HCT116 (cell line): ENCODE measurements around the gene MEF2B. TPM values are rescaled to one million over a fixed set of nuclear protein-coding genes. Genes with fewer than 3 reads are reported as not detected.

ENCODE experiments used
- ATAC-seq: fragments of 200-7000 bp; cut with Tn5 transposase; 2 replicates; pipeline ENCODE4 v1.9.1; 2020; ENCODE audit warnings: mild to moderate bottlenecking, moderate library complexity
- BruUV-seq: library from RNA; stranded (reverse); fragments of 400-500 nt; replicated peaks from 2 replicates; lab custom pipeline; 2021; lab: Mats Ljungman, UMichigan
- CTCF ChIA-PET: fragments of 300-600 bp; sonication (Branson Sonifier 250); formaldehyde crosslinking; loops from one replicate; lab custom pipeline; 2021; ENCODE audit warnings: antibody characterized with exemption; lab: Charles Lee
- POLR2A ChIA-PET: fragments of 300-600, 350-600 bp; sonication (Branson Sonifier 250); formaldehyde crosslinking; loops from one replicate; lab custom pipeline; 2021; ENCODE audit warnings: antibody characterized with exemption; lab: Charles Lee
- RAD21 ChIA-PET, 2 experiments: fragments of 300-600 bp; sonication (Branson Sonifier 250); formaldehyde crosslinking; loops; one replicate each; lab custom pipeline; 2023; ENCODE audit warnings: low total read pairs in 2 of 2; ENCODE audit not compliant: uncharacterized antibody in 2 of 2, unreplicated experiment in 2 of 2, low non-redundant PET in 1 of 2; lab: Charles Lee
- DNase-seq: peaks from one replicate; pipeline ENCODE4 v3.0.0-alpha.2; 2010; ENCODE audit warnings: low read depth, low spot score
- H2AFZ ChIP-seq: fragments of 200-600 bp; shearing (Covaris generic), sonication (generic); 2 replicates; pipeline ENCODE4 v1.6.1; 2017; ENCODE audit warnings: low read depth, mixed run types, mixed read lengths, antibody characterized with exemption, low read length; ENCODE audit not compliant: poor library complexity, severe bottlenecking
- H3K27ac ChIP-seq: 2 replicates; pipeline ENCODE4 v1.5.1; 2012; ENCODE audit warnings: low read depth, low read length
- H3K27me3 ChIP-seq: fragments of 200-600 bp; sonication (generic); 2 replicates; pipeline ENCODE4 v1.6.1; 2016; ENCODE audit warnings: mixed run types, low read length, mixed read lengths; ENCODE audit not compliant: insufficient read depth
- H3K36me3 ChIP-seq, 2 experiments: fragments of 200-500 bp in 1 of 2; fragments of 200-600 bp in 1 of 2; sonication (Bioruptor generic) in 1 of 2; sonication (generic) in 1 of 2; 2 replicates each; pipeline versions ENCODE4 v1.5.1 to v1.6.1; 2014 to 2016; ENCODE audit warnings: low read length in 2 of 2, inconsistent platforms in 1 of 2, mixed read lengths in 1 of 2, mixed run types in 1 of 2; ENCODE audit not compliant: insufficient read depth in 2 of 2, control insufficient read depth in 1 of 2
- H3K4me1 ChIP-seq, 2 experiments: fragments of 200-600 bp in 1 of 2; sonication (generic) in 1 of 2; 2 replicates each; pipeline versions ENCODE4 v1.5.1 to v1.6.1; 2012 to 2017; ENCODE audit warnings: low read length in 2 of 2, inconsistent platforms in 1 of 2, mild to moderate bottlenecking in 1 of 2, mixed read lengths in 1 of 2, mixed run types in 1 of 2, moderate library complexity in 1 of 2; ENCODE audit not compliant: insufficient read depth in 2 of 2, control insufficient read depth in 1 of 2
- H3K4me2 ChIP-seq: fragments of 200-600 bp; sonication (generic); 2 replicates; pipeline ENCODE4 v1.6.1; 2017; ENCODE audit warnings: mixed run types, low read length, mixed read lengths
- H3K4me3 ChIP-seq, 2 experiments: fragments of 200-600 bp in 1 of 2; sonication (generic) in 1 of 2; replicated peaks in 1 of 2; 2 replicates each; pipeline ENCODE4 v1.5.1; 2011 to 2016; ENCODE audit warnings: low read length in 2 of 2, control low read depth in 1 of 2, low read depth in 1 of 2, mild to moderate bottlenecking in 1 of 2, mixed read lengths in 1 of 2, mixed run types in 1 of 2
- H3K79me2 ChIP-seq: fragments of 200-600 bp; sonication (generic); 2 replicates; pipeline ENCODE4 v1.6.1; 2017; ENCODE audit warnings: mild to moderate bottlenecking, mixed run types, low read length, moderate library complexity, mixed read lengths; ENCODE audit not compliant: insufficient read depth
- H3K9ac ChIP-seq: fragments of 200-600 bp; sonication (generic); 2 replicates; pipeline ENCODE4 v1.6.1; 2016; ENCODE audit warnings: low read length, mixed read lengths
- H3K9me2 ChIP-seq: fragments of 200-600 bp; sonication (generic), shearing (Covaris generic); 2 replicates; pipeline ENCODE4 v1.6.1; 2017; ENCODE audit warnings: mixed run types, mild to moderate bottlenecking, moderate library complexity; ENCODE audit not compliant: insufficient read depth
- H3K9me3 ChIP-seq, 2 experiments: fragments of 200-500 bp in 1 of 2; fragments of 200-600 bp in 1 of 2; sonication (Bioruptor generic) in 1 of 2; sonication (generic) in 1 of 2; 2 replicates each; pipeline ENCODE4 v1.6.1; 2014 to 2017; ENCODE audit warnings: low read length in 2 of 2, mixed read lengths in 2 of 2, inconsistent platforms in 1 of 2, low read depth in 1 of 2, mild to moderate bottlenecking in 1 of 2, mixed run types in 1 of 2, moderate library complexity in 1 of 2; ENCODE audit not compliant: control insufficient read depth in 1 of 2, insufficient read depth in 1 of 2
- H4K20me1 ChIP-seq: fragments of 200-600 bp; sonication (generic), shearing (Covaris generic); 2 replicates; pipeline ENCODE4 v1.6.1; 2017; ENCODE audit warnings: mixed run types, mild to moderate bottlenecking, moderate library complexity; ENCODE audit not compliant: insufficient read depth
- ATF3 ChIP-seq: IDR thresholded peaks from 2 replicates; pipeline ENCODE4 v1.6.1; 2012
- CTCF ChIP-seq, 3 experiments: fragments of 200-600 bp in 1 of 3; sonication (generic) in 1 of 3; IDR thresholded peaks in 2 of 3; conservative IDR thresholded peaks in 1 of 3; 2 replicates each; pipeline ENCODE4 v1.5.1; 2012 to 2017; ENCODE audit warnings: low read depth in 2 of 3, low read length in 2 of 3, antibody characterized with exemption in 1 of 3, borderline replicate concordance in 1 of 3, control low read depth in 1 of 3, mild to moderate bottlenecking in 1 of 3, mixed read lengths in 1 of 3, mixed run types in 1 of 3, moderate library complexity in 1 of 3; ENCODE audit not compliant: insufficient read depth in 1 of 3
- EGR1 ChIP-seq: IDR thresholded peaks from 2 replicates; pipeline ENCODE4 v1.6.1; 2012; ENCODE audit warnings: low read depth
- ELF1 ChIP-seq: IDR thresholded peaks from 2 replicates; pipeline ENCODE4 v1.6.1; 2012; ENCODE audit warnings: low read depth, borderline replicate concordance
- EZH2phosphoT487 ChIP-seq: fragments of 200-600 bp; IDR thresholded peaks from 2 replicates; pipeline ENCODE4 v1.6.1; 2018; ENCODE audit warnings: antibody characterized with exemption, borderline replicate concordance
- JUND ChIP-seq: IDR thresholded peaks from 2 replicates; pipeline ENCODE4 v1.6.1; 2012
- MAX ChIP-seq: IDR thresholded peaks from 2 replicates; pipeline ENCODE4 v1.6.1; 2012
- POLR2AphosphoS5 ChIP-seq: IDR thresholded peaks from 2 replicates; pipeline ENCODE4 v1.6.1; 2011; ENCODE audit warnings: mild to moderate bottlenecking, low read depth, low read length, moderate library complexity
- SIN3A ChIP-seq: IDR thresholded peaks from 2 replicates; pipeline ENCODE4 v1.6.1; 2012; ENCODE audit warnings: low read depth
- SP1 ChIP-seq: IDR thresholded peaks from 2 replicates; pipeline ENCODE4 v1.6.1; 2012; ENCODE audit warnings: low read depth
- SRF ChIP-seq: IDR thresholded peaks from 2 replicates; pipeline ENCODE4 v1.6.1; 2012; ENCODE audit warnings: low read depth
- YY1 ChIP-seq: IDR thresholded peaks from 2 replicates; pipeline ENCODE4 v1.6.1; 2011; ENCODE audit warnings: low read length, low read depth, moderate library complexity, mild to moderate bottlenecking; ENCODE audit not compliant: insufficient replicate concordance; ENCODE audit errors: extremely low read depth
- ZBTB33 ChIP-seq: IDR thresholded peaks from 2 replicates; pipeline ENCODE4 v1.6.1; 2011; ENCODE audit warnings: mild to moderate bottlenecking, low read length, moderate library complexity; ENCODE audit not compliant: insufficient replicate concordance; ENCODE audit errors: extremely low read depth
- ZNF274 ChIP-seq: fragments of 200-500 bp; sonication (Bioruptor generic); IDR thresholded peaks from 2 replicates; pipeline ENCODE4 v1.6.1; 2014; ENCODE audit warnings: mild to moderate bottlenecking, low read depth, low read length, inconsistent platforms
- intact Hi-C: fragments of 100-400 bp; cut with micrococcal nuclease; formaldehyde crosslinking; loops from 2 replicates; pipeline ENCODE4 v1.10.0; 2022
- total RNA-seq: library from RNA; stranded (reverse); gene quantifications from one replicate; pipeline ENCODE4 v1.2.1, GENCODE V29; 2021; ENCODE audit not compliant: unreplicated experiment

MEF2B gene
- total RNA-seq, 1 experiment from 2014 or later, result 7.9 TPM

- DNase-seq (no peak), ATAC-seq (no peak)
- no TSS peak for BruUV-seq
- POLR2A ChIA-PET, result no interaction called here
- intact Hi-C loops, result loop anchor here (1.0 kb wide), 2 partner anchors 87 to 145 kb away; no protein-coding TSS in a partner anchor
- RAD21 ChIA-PET, result no interaction called here
- peaks cover 10 to 18% of the 10 kb centered on the region in 2 experiments for H3K4me1 ChIP-seq
- H3K9ac ChIP-seq, result no peak overlapping the region
- no peaks in the 10 kb centered on the region for H3K9me2 ChIP-seq
- CTCF ChIA-PET, result interaction anchor here (1.3 kb wide), 1 partner anchor 144 kb away, joined by 3 read pairs; no protein-coding TSS in a partner anchor
- no peaks in the 10 kb centered on the region for H3K36me3 ChIP-seq
- H3K9me3 ChIP-seq, result no peaks in the 10 kb centered on the region
- peaks cover 29% of the 10 kb centered on the region for H3K79me2 ChIP-seq
- no peak overlapping the region for H2AFZ ChIP-seq
- no peak overlapping the region for H3K4me3 ChIP-seq
- no peak overlapping the region for H3K4me2 ChIP-seq
- TF ChIP-seq ZNF274 (no peak), POLR2AphosphoS5 (no peak)
- no peak overlapping the region for H3K27ac ChIP-seq
- no peaks in the 10 kb centered on the region for H4K20me1 ChIP-seq
- no peaks in the 10 kb centered on the region for H3K27me3 ChIP-seq
Measured at GRCh38 chr19:19139876-19140229, 30.2 kb downstream of the MEF2B start.

GRCh38 chr19:19138109-19138981, 31.7 kb downstream of the MEF2B start, which contains the start of gene TMEM161A:
TMEM161A (minus strand) TSS chr19:19138478; CDS start chr19:19138428, 50 bp downstream.
- Histone ChIP-seq H3K9me2 (no peaks in the 10 kb centered on the region), H3K27ac (peak within 1 kb of the TSS; percentile 66), H3K79me2 (peaks cover 36% of the 10 kb centered on the region), H2AFZ (peak within 1 kb of the TSS; percentile 55), H3K27me3 (no peaks in the 10 kb centered on the region), H3K9ac (peak within 1 kb of the TSS; percentile 96), H3K36me3 (no peaks in the 10 kb centered on the region; a peak in 1 of 4 replicates), H3K9me3 (no peaks in the 10 kb centered on the region), H3K4me1 (peaks cover 13 to 23% of the 10 kb centered on the region in 2 experiments), H3K4me3 (peak within 1 kb of the TSS; percentile 67 to 78), H3K4me2 (peak within 1 kb of the TSS; percentile 94), H4K20me1 (no peaks in the 10 kb centered on the region)
- ChIA-PET POLR2A (no interaction called here), CTCF (no interaction called here), RAD21 (no interaction called here)
- peak; percentile 94 for ATAC-seq
- peak; percentile 98 for DNase-seq
- intact Hi-C loops, result no loop called here
- no TSS peak for BruUV-seq
- TF ChIP-seq EZH2phosphoT487, result no peak
- no peak for TF ChIP-seq CTCF (IDR thresholded peaks at IDR 0.05 in 2 of 3, conservative IDR thresholded peaks at IDR 0.05 in 1 of 3; ENCODE audit: borderline replicate concordance in 1 of 3, insufficient read depth in 1 of 3, low read depth in 2 of 3, low read length in 2 of 3)
- TF ChIP-seq POLR2AphosphoS5, result peak; percentile 92
- TF ChIP-seq JUND, result no peak
- TF ChIP-seq MAX, result peak; percentile 90
- TF ChIP-seq SRF, result no peak
- TF ChIP-seq ELF1, result no peak
- TF ChIP-seq EGR1, result no peak
- TF ChIP-seq SP1, result peak; percentile 99
- 0 out of 2 replicates have a peak, but pooled peaks have one; percentile 16 for TF ChIP-seq SIN3A
- peak; percentile 34 for TF ChIP-seq YY1
- no peak for TF ChIP-seq ZNF274
- TF ChIP-seq ZBTB33, result peak; percentile 39
- TF ChIP-seq ATF3, result no peak
